Activated CD4-positive, alpha-beta memory T cell treated with anti-CD3 and anti-CD28 coated beads, Interleukin-2, amount 10 ng/mL, durations not matched to agents 7 days and 5 days (primary cell): ENCODE results near the gene SH3RF3. TPM values are rescaled to one million over a fixed set of nuclear protein-coding genes. Genes with fewer than 3 reads are reported as not detected.

Source experiments
- CTCF ChIA-PET: fragments of 350-600 bp; sonication (Branson Sonifier 250); formaldehyde crosslinking; loops from one replicate; lab custom pipeline; 2021; ENCODE audit warnings: antibody characterized with exemption, inconsistent platforms; lab: Charles Lee
- POLR2A ChIA-PET: fragments of 350-600 bp; sonication (Branson Sonifier 250); formaldehyde crosslinking; loops from one replicate; lab custom pipeline; 2021; ENCODE audit warnings: antibody characterized with exemption; lab: Charles Lee
- DNase-seq: peaks from one replicate; pipeline ENCODE4 v3.0.0-alpha.2; 2020
- H3K27ac Mint-ChIP-seq: one replicate; pipeline ENCODE4 v1.8.0; 2021; ENCODE audit warnings: mild to moderate bottlenecking, mixed read lengths
- H3K27me3 Mint-ChIP-seq: one replicate; pipeline ENCODE4 v1.8.0; 2021; ENCODE audit warnings: mixed read lengths
- H3K36me3 Mint-ChIP-seq: one replicate; pipeline ENCODE4 v1.8.0; 2021; ENCODE audit warnings: low read depth, mixed read lengths
- H3K4me1 Mint-ChIP-seq: one replicate; pipeline ENCODE4 v1.8.0; 2021; ENCODE audit warnings: mixed read lengths
- H3K4me3 Mint-ChIP-seq: one replicate; pipeline ENCODE4 v1.8.0; 2021; ENCODE audit warnings: mild to moderate bottlenecking, mixed read lengths
- H3K9me3 Mint-ChIP-seq: one replicate; pipeline ENCODE4 v1.8.0; 2021; ENCODE audit warnings: mixed read lengths
- total RNA-seq, 2 experiments: library from RNA; stranded (reverse); gene quantifications; one replicate each; pipeline ENCODE4 v1.2.3, GENCODE V29; 2021

SH3RF3 gene
- total RNA-seq, 2 experiments from 2014 or later = 0.23 to 0.45 TPM

DNA sequence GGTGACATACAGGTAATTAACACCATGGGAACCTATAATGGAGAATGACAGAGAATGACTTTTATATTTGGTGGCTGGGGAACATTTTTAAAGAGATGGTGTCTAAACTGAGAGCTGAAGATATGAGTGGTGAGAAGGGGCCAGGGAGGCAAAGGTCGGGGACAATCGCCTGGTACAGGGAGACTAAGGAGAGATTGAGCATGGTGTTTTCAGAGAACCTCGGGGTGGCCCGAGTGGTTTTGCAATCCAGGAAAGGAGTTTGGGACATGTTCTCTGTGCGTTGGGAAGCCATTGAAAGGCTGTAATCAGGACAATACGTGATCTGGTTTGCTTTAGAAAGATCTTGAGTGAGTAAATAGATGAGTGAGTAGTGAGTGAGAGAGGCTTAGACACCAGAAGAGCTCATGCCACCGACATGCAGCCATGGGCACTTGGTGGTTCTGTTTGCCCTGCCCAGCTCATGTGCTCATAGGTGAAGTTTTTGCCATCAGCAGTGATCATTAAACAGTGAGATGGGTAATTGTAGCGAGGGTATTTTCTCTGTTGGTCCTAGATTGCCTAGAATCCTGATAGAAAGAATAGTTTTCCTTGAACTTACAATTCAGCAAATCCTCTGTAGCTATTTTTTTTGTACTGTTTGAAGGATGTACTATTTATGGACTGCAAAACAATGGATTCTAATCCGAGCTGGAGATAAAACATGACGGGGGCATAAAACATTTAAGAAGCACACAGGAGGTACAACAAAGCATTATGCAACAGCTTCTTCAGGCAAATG, 114.7 kb downstream of the SH3RF3 start:
- Mint-ChIP-seq H3K4me3 (no peak overlapping the region), H3K9me3 (no peaks in the 10 kb centered on the region), H3K4me1 (peaks cover 10% of the 10 kb centered on the region), H3K27me3 (peaks cover 52% of the 10 kb centered on the region), H3K36me3 (no peaks in the 10 kb centered on the region), H3K27ac (no peak overlapping the region)
- DNase-seq = no peak
- ChIA-PET POLR2A (interaction anchor here (0.9 to 1.0 kb wide), 2 partner anchors 19 to 29 kb away, joined by 3 read pairs; no protein-coding TSS in a partner anchor), CTCF (no interaction called here)

- H3K4me3 Mint-ChIP-seq = no peak overlapping the region
- ChIA-PET POLR2A (interaction anchor here (0.9 kb wide), 1 partner anchor 30 kb away, joined by 3 read pairs; no protein-coding TSS in a partner anchor), CTCF (no interaction called here)
- no peaks in the 10 kb centered on the region for H3K9me3 Mint-ChIP-seq
- peaks cover 57% of the 10 kb centered on the region for H3K27me3 Mint-ChIP-seq
- H3K4me1 Mint-ChIP-seq = peaks cover 5% of the 10 kb centered on the region
- no peak for DNase-seq
- no peak overlapping the region for H3K27ac Mint-ChIP-seq
- no peaks in the 10 kb centered on the region for H3K36me3 Mint-ChIP-seq
Observed at GRCh38 chr2:109244304-109244582, 115.2 kb downstream of the SH3RF3 start.

GRCh38 chr2:109244750-109245382, 115.9 kb downstream of the SH3RF3 start:
- CTCF ChIA-PET = no interaction called here
- no peak for DNase-seq
- Mint-ChIP-seq H3K36me3 (no peaks in the 10 kb centered on the region), H3K27ac (no peak overlapping the region), H3K4me3 (no peak overlapping the region), H3K27me3 (peaks cover 57% of the 10 kb centered on the region), H3K9me3 (no peaks in the 10 kb centered on the region), H3K4me1 (peaks cover under 1% of the 10 kb centered on the region)
- POLR2A ChIA-PET = interaction anchor here (0.9 kb wide), 1 partner anchor 30 kb away, joined by 3 read pairs; no protein-coding TSS in a partner anchor

- Mint-ChIP-seq H3K4me1 (no peaks in the 10 kb centered on the region), H3K36me3 (no peaks in the 10 kb centered on the region)
- POLR2A ChIA-PET = interaction anchor here (1.1 to 1.3 kb wide), 2 partner anchors 13 to 32 kb away, joined by 3 read pairs; no protein-coding TSS in a partner anchor
Observed at GRCh38 chr2:109246176-109246575, 117.2 kb downstream of the SH3RF3 start.

DNA sequence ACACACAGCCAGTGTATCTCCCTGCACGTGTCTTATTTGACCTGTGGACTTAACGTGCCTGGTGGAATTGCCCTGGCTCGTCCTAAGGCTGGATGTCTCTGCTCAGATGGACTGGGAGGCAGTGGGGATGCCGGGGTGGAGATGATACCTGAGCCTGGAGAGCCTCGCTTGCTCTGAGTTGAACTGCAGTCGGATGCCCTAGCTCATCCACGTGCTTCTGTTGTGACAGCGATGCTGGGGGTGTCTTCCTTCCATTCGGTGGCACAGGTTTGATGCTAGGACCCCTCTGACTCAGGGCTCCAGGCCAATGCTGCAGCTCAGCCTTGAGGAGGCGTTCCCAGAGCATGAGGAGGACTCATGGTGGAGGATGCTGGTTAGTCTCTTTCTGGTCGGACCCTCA, 117.6 kb downstream of the SH3RF3 start:
- Mint-ChIP-seq H3K9me3 (no peaks in the 10 kb centered on the region), H3K27me3 (peaks cover 61% of the 10 kb centered on the region), H3K4me3 (no peak overlapping the region), H3K4me1 (no peaks in the 10 kb centered on the region), H3K27ac (no peak overlapping the region), H3K36me3 (no peaks in the 10 kb centered on the region)
- CTCF ChIA-PET = no interaction called here
- POLR2A ChIA-PET = interaction anchor here (1.3 kb wide), 1 partner anchor 13 kb away, joined by 3 read pairs; no protein-coding TSS in a partner anchor
- DNase-seq = no peak

More at GRCh38 chr2:109246176-109246575, 117.2 kb downstream of the SH3RF3 start:
- H3K27me3 Mint-ChIP-seq = peaks cover 59% of the 10 kb centered on the region
- no peak overlapping the region for H3K4me3 Mint-ChIP-seq
- H3K9me3 Mint-ChIP-seq = no peaks in the 10 kb centered on the region
- no peak overlapping the region for H3K27ac Mint-ChIP-seq
- no peak for DNase-seq
- CTCF ChIA-PET = no interaction called here

- Mint-ChIP-seq H3K27me3 (peaks cover 56% of the 10 kb centered on the region), H3K4me1 (no peaks in the 10 kb centered on the region), H3K27ac (no peak overlapping the region), H3K9me3 (no peaks in the 10 kb centered on the region), H3K4me3 (no peak overlapping the region), H3K36me3 (no peaks in the 10 kb centered on the region)
- ChIA-PET POLR2A (interaction anchor here (1.3 kb wide), 1 partner anchor 14 kb away, joined by 3 read pairs; no protein-coding TSS in a partner anchor), CTCF (no interaction called here)
- DNase-seq = no peak
Observed at GRCh38 chr2:109247340-109247739, 118.3 kb downstream of the SH3RF3 start.

GRCh38 chr2:109247812-109248211, 118.8 kb downstream of the SH3RF3 start:
- POLR2A ChIA-PET = no interaction called here
- H3K27me3 Mint-ChIP-seq = peaks cover 56% of the 10 kb centered on the region
- H3K27ac Mint-ChIP-seq = no peak overlapping the region
- no peaks in the 10 kb centered on the region for H3K9me3 Mint-ChIP-seq
- CTCF ChIA-PET = no interaction called here
- H3K4me3 Mint-ChIP-seq = no peak overlapping the region
- no peak for DNase-seq
- no peaks in the 10 kb centered on the region for H3K4me1 Mint-ChIP-seq
- H3K36me3 Mint-ChIP-seq = no peaks in the 10 kb centered on the region

GRCh38 chr2:109248590-109248989, 119.6 kb downstream of the SH3RF3 start:
- Mint-ChIP-seq H3K27me3 (peaks cover 54% of the 10 kb centered on the region), H3K36me3 (no peaks in the 10 kb centered on the region), H3K4me1 (no peaks in the 10 kb centered on the region), H3K27ac (no peak overlapping the region), H3K9me3 (no peaks in the 10 kb centered on the region), H3K4me3 (no peak overlapping the region)
- no peak for DNase-seq
- ChIA-PET POLR2A (no interaction called here), CTCF (interaction anchor here (0.8 kb wide), 1 partner anchor 10 kb away, joined by 3 read pairs; no protein-coding TSS in a partner anchor)

DNA sequence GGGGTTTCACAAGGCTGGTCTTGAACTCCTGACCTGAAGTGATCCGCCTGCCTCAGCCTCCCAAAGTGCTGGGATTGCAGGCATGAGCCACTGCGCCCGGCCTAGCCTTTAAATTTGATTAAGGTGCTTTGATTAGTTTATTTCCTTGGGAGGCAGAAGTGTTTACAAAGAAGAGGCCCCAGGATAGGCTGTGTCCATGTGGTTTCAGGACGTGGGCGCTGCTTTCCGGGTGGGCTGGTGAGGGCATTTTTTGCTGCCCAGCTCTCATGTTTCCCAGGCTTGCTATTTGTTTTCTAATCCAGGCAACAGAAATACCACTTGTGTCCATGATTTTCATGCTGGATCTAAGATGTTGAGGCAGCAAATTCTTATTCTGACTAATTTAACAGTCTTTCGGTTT, 124.2 kb downstream of the SH3RF3 start:
- no peaks in the 10 kb centered on the region for H3K4me1 Mint-ChIP-seq
- DNase-seq = no peak
- no peak overlapping the region for H3K27ac Mint-ChIP-seq
- ChIA-PET CTCF (interaction anchor here (0.7 kb wide), 1 partner anchor 14 kb away, joined by 3 read pairs; no protein-coding TSS in a partner anchor), POLR2A (no interaction called here)
- H3K36me3 Mint-ChIP-seq = no peaks in the 10 kb centered on the region
- no peak overlapping the region for H3K4me3 Mint-ChIP-seq
- H3K9me3 Mint-ChIP-seq = no peaks in the 10 kb centered on the region
- peaks cover 44% of the 10 kb centered on the region for H3K27me3 Mint-ChIP-seq

DNA sequence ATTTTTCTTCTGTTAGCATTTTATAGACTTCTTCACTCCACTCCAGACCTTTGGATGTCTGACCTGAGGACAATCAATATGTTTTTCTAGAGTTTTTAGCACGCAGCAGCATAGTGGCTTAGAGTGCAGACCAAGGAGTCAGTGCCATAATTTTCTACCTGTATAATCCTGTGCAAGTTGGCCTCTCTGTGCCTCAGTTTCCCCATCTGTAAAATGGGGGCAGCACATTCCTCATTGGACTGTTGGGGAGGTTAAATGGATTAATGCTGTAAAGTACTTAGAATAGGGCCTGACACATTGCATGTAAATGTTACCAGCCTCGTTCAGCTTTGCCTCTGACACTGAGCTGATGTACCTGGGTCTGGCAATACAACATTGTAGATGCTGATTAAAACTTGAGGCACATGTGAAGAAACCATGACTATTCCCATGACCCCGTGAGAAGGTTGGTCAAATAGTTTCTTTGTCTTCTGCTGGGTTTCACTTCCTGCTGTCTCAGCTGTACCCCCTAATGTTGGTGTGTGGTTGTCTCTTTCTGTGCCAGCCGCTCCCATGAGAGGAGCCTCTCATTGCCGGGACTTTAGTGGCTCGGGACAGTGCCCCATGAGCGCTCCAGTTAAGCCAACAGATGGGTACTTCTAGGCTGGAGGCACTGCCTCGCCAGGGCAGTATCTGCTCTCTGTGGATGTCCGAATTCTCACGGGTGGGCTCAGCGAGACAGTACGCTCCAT, 125.3 kb downstream of the SH3RF3 start:
- no peaks in the 10 kb centered on the region for H3K9me3 Mint-ChIP-seq
- H3K4me3 Mint-ChIP-seq = no peak overlapping the region
- no peak for DNase-seq
- ChIA-PET POLR2A (no interaction called here), CTCF (no interaction called here)
- H3K27ac Mint-ChIP-seq = no peak overlapping the region
- no peaks in the 10 kb centered on the region for H3K36me3 Mint-ChIP-seq
- H3K27me3 Mint-ChIP-seq = peaks cover 35% of the 10 kb centered on the region
- no peaks in the 10 kb centered on the region for H3K4me1 Mint-ChIP-seq

DNA sequence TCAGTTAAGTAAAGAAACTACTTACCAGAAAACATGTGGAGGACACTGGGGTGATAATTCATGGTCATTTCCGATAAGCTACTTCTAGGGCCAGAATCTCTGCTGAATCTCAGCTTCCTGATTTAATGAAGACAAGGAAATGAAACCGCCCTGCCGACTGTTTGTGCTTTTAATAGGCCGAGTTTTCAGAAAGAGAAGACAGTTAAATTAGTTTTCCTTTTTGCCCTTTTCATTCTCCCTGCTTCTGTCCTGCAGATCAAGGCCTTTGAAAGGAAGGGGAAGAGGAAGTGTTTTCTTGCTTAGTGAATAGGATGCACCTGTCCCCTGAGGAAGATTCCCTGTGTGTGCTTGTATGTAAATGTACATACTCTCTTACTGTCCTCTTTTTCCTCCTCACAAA, 126.6 kb downstream of the SH3RF3 start:
- Mint-ChIP-seq H3K27ac (no peak overlapping the region), H3K4me1 (no peaks in the 10 kb centered on the region), H3K27me3 (peaks cover 35% of the 10 kb centered on the region), H3K4me3 (no peak overlapping the region), H3K9me3 (no peaks in the 10 kb centered on the region), H3K36me3 (no peaks in the 10 kb centered on the region)
- ChIA-PET POLR2A (no interaction called here), CTCF (no interaction called here)
- DNase-seq = no peak

DNA sequence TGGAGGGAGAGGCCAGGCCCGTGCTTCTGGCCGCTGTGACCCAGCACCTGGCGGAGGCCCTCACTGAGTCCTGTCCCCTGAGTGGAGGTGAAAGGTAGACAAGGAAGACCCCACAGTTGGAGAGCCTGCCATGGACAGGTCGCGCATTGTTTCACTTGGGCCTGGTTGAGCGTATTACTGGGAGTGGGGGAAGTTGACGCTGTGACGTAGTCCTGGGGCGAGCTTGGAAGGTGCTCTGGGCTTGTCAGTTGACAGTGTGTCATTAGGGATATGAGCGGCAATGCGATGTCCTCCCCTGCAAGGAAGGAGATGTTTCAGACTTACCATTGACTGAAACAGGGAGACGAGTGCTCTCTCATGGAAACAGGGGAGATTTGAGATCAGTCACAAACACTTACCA, 127.1 kb downstream of the SH3RF3 start:
- no peak overlapping the region for H3K27ac Mint-ChIP-seq
- peaks cover 35% of the 10 kb centered on the region for H3K27me3 Mint-ChIP-seq
- H3K4me3 Mint-ChIP-seq = no peak overlapping the region
- POLR2A ChIA-PET = no interaction called here
- DNase-seq = no peak
- CTCF ChIA-PET = no interaction called here
- H3K4me1 Mint-ChIP-seq = no peaks in the 10 kb centered on the region
- no peaks in the 10 kb centered on the region for H3K9me3 Mint-ChIP-seq
- no peaks in the 10 kb centered on the region for H3K36me3 Mint-ChIP-seq

GRCh38 chr2:109256921-109257320, 127.9 kb downstream of the SH3RF3 start:
- H3K27ac Mint-ChIP-seq = no peak overlapping the region
- no peak for DNase-seq
- CTCF ChIA-PET = interaction anchor here (1.4 kb wide), 1 partner anchor 18 kb away, joined by 3 read pairs; no protein-coding TSS in a partner anchor
- POLR2A ChIA-PET = no interaction called here
- no peaks in the 10 kb centered on the region for H3K36me3 Mint-ChIP-seq
- no peak overlapping the region for H3K4me3 Mint-ChIP-seq
- H3K27me3 Mint-ChIP-seq = peaks cover 32% of the 10 kb centered on the region
- no peaks in the 10 kb centered on the region for H3K4me1 Mint-ChIP-seq
- no peaks in the 10 kb centered on the region for H3K9me3 Mint-ChIP-seq
